Mesendoderm (in vitro differentiated cells): ENCODE measurements around the gene VWF.

Experiments used
- DNase-seq: peaks from one replicate; pipeline ENCODE4 v3.0.0; 2013
- H2AK5ac ChIP-seq: 2 replicates; pipeline ENCODE4 v1.6.1; 2013; ENCODE audit warnings: low read length, inconsistent platforms
- H2BK120ac ChIP-seq: 2 replicates; pipeline ENCODE4 v1.6.1; 2013; ENCODE audit warnings: low read depth, mild to moderate bottlenecking, low read length, moderate library complexity, mixed read lengths
- H2BK15ac ChIP-seq: replicated peaks from 2 replicates; pipeline ENCODE4 v1.6.1; 2013; ENCODE audit warnings: low read depth, mild to moderate bottlenecking, moderate library complexity
- H2BK5ac ChIP-seq: 2 replicates; pipeline ENCODE4 v1.6.1; 2013; ENCODE audit warnings: low read length, inconsistent platforms
- H3K18ac ChIP-seq: 2 replicates; pipeline ENCODE4 v1.6.1; 2013; ENCODE audit warnings: mild to moderate bottlenecking, low read length, mixed read lengths
- H3K23ac ChIP-seq: one replicate; pipeline ENCODE4 v1.6.1; 2013; ENCODE audit warnings: low read length
- H3K27ac ChIP-seq: 2 replicates; pipeline ENCODE4 v1.5.1; 2013; ENCODE audit warnings: low read depth, mild to moderate bottlenecking, inconsistent platforms, low read length, moderate library complexity
- H3K27me3 ChIP-seq: 2 replicates; pipeline ENCODE4 v1.6.1; 2013; ENCODE audit warnings: low read length, control low read depth, mild to moderate bottlenecking, inconsistent platforms; ENCODE audit not compliant: insufficient read depth, poor library complexity
- H3K36me3 ChIP-seq: 2 replicates; pipeline ENCODE4 v1.6.1; 2013; ENCODE audit warnings: low read length, inconsistent platforms; ENCODE audit not compliant: control insufficient read depth, insufficient read depth
- H3K4ac ChIP-seq: one replicate; pipeline ENCODE4 v1.6.1; 2013; ENCODE audit warnings: low read depth, mild to moderate bottlenecking, low read length, moderate library complexity
- H3K4me1 ChIP-seq: 2 replicates; pipeline ENCODE4 v1.6.1; 2013; ENCODE audit warnings: low read depth, low read length, inconsistent platforms; ENCODE audit not compliant: control insufficient read depth
- H3K4me2 ChIP-seq: 2 replicates; pipeline ENCODE4 v1.6.1; 2013; ENCODE audit warnings: low read length
- H3K4me3 ChIP-seq: 2 replicates; pipeline ENCODE4 v1.5.1; 2013; ENCODE audit warnings: mild to moderate bottlenecking, low read length
- H3K56ac ChIP-seq: one replicate; pipeline ENCODE4 v1.6.1; 2013; ENCODE audit warnings: low read length
- H3K79me1 ChIP-seq: 2 replicates; pipeline ENCODE4 v1.6.1; 2013; ENCODE audit warnings: low read length, inconsistent platforms
- H3K79me2 ChIP-seq: 2 replicates; pipeline ENCODE4 v1.6.1; 2013; ENCODE audit warnings: mild to moderate bottlenecking, low read length; ENCODE audit not compliant: control insufficient read depth, insufficient read depth
- H3K9ac ChIP-seq: 2 replicates; pipeline ENCODE4 v1.6.1; 2013; ENCODE audit warnings: low read length, inconsistent platforms
- H4K5ac ChIP-seq: one replicate; pipeline ENCODE4 v1.6.1; 2013; ENCODE audit warnings: low read length
- H4K8ac ChIP-seq: one replicate; pipeline ENCODE4 v1.6.1; 2013; ENCODE audit warnings: low read depth, mild to moderate bottlenecking, control low read depth, low read length, moderate library complexity
- WGBS: extraction: QIAGEN DNeasy Blood & Tissue Kit; methylation state at CpG from one replicate; pipeline ENCODE4 v1.1.7; 2013; ENCODE audit warnings: low lambda C conversion rate, missing lambda C conversion rate; ENCODE audit not compliant: insufficient coverage; ENCODE audit errors: extremely low coverage; 5-methylcytosine and 5-hydroxymethylcytosine counted together

The VWF gene

GRCh38 chr12:6070472-6071257 lies 53.8 kb downstream of the VWF start:
- Histone ChIP-seq H3K79me2 (no peaks in the 10 kb centered on the region), H3K9ac (no peak overlapping the region), H3K27me3 (no peaks in the 10 kb centered on the region), H2BK120ac (no peak overlapping the region), H3K23ac (no peak overlapping the region), H3K4ac (no peak overlapping the region), H3K79me1 (no peaks in the 10 kb centered on the region), H4K5ac (no peak overlapping the region), H2BK5ac (no peak overlapping the region), H4K8ac (no peak overlapping the region), H3K36me3 (no peaks in the 10 kb centered on the region), H3K4me2 (no peak overlapping the region), H3K18ac (no peak overlapping the region), H3K56ac (no peak overlapping the region), H2AK5ac (no peak overlapping the region), H3K4me3 (no peak overlapping the region), H3K4me1 (no peaks in the 10 kb centered on the region), H3K27ac (no peak overlapping the region), H2BK15ac (no peak overlapping the region)
- no peak for DNase-seq
- no CpG with 5 or more reads among the region's 11 CpGs for WGBS

DNA sequence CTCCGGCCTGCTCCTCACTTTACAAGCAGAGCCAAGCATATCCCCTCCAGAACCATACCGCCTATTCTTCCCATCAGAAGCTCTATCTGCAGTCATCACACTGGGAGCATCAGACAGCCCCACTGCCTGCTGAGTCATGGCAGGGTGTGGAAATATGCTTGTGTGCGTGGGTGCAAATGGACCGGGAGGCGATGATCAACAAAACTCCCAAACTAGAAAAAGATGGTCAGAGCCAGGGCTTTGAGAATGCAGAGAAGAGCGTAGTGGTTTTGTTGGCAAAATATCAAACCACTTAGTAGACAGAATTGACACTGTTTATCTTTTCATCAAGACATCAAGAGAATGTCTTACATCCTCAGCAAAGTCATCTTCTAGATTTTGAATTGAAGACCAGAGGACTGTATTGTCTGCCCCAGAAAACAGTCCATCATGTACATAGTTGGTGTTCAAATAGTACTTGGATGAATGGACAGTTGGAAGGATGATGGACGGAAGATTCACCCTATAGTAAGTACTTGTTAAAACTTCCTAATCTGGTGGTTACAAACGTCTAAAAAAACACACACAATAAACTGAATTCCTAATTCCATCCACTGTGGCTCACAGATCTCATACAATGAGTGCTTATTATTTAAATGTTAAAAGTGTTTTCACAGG lies 54.9 kb downstream of the VWF start:
- Histone ChIP-seq H3K79me1 (no peaks in the 10 kb centered on the region), H3K27ac (no peak overlapping the region), H3K27me3 (no peaks in the 10 kb centered on the region), H3K4me2 (no peak overlapping the region), H2BK5ac (no peak overlapping the region), H2BK120ac (no peak overlapping the region), H3K4ac (no peak overlapping the region), H3K9ac (no peak overlapping the region), H3K56ac (no peak overlapping the region), H2BK15ac (no peak overlapping the region), H3K4me3 (no peak overlapping the region), H3K36me3 (no peaks in the 10 kb centered on the region), H4K8ac (no peak overlapping the region), H2AK5ac (no peak overlapping the region), H3K79me2 (no peaks in the 10 kb centered on the region), H3K23ac (no peak overlapping the region), H3K18ac (no peak overlapping the region), H4K5ac (no peak overlapping the region), H3K4me1 (no peaks in the 10 kb centered on the region)
- no peak for DNase-seq
- whole genome bisulfite sequencing = no CpG with 5 or more reads among the region's 8 CpGs

GRCh38 chr12:6068227-6068626 lies 56.2 kb downstream of the VWF start:
- Histone ChIP-seq H3K23ac (no peak overlapping the region), H3K27me3 (no peaks in the 10 kb centered on the region), H4K8ac (no peak overlapping the region), H3K4me2 (no peak overlapping the region), H3K79me1 (no peaks in the 10 kb centered on the region), H3K27ac (no peak overlapping the region), H3K79me2 (no peaks in the 10 kb centered on the region), H2BK5ac (no peak overlapping the region), H2BK15ac (no peak overlapping the region), H3K4me1 (no peaks in the 10 kb centered on the region), H3K4me3 (no peak overlapping the region), H2AK5ac (no peak overlapping the region), H3K4ac (no peak overlapping the region), H4K5ac (no peak overlapping the region), H3K9ac (no peak overlapping the region), H2BK120ac (no peak overlapping the region), H3K56ac (no peak overlapping the region), H3K36me3 (no peaks in the 10 kb centered on the region), H3K18ac (no peak overlapping the region)
- no peak for DNase-seq
- WGBS = no CpG with 5 or more reads among the region's 9 CpGs

- DNase-seq = peak; percentile 88
- Histone ChIP-seq H3K27ac (no peak overlapping the region), H3K18ac (no peak overlapping the region), H2BK5ac (no peak overlapping the region), H3K4me2 (no peak overlapping the region), H3K79me2 (no peaks in the 10 kb centered on the region), H3K23ac (no peak overlapping the region), H2BK15ac (no peak overlapping the region), H3K56ac (no peak overlapping the region), H3K4me1 (no peaks in the 10 kb centered on the region), H3K9ac (no peak overlapping the region), H4K8ac (no peak overlapping the region), H2AK5ac (no peak overlapping the region), H4K5ac (no peak overlapping the region), H3K36me3 (no peaks in the 10 kb centered on the region), H2BK120ac (no peak overlapping the region), H3K4ac (no peak overlapping the region), H3K27me3 (no peaks in the 10 kb centered on the region), H3K79me1 (no peaks in the 10 kb centered on the region), H3K4me3 (no peak overlapping the region)
- WGBS = no CpG with 5 or more reads among the region's 16 CpGs
Measured at GRCh38 chr12:6067152-6067916, 57.1 kb downstream of the VWF start.

DNA sequence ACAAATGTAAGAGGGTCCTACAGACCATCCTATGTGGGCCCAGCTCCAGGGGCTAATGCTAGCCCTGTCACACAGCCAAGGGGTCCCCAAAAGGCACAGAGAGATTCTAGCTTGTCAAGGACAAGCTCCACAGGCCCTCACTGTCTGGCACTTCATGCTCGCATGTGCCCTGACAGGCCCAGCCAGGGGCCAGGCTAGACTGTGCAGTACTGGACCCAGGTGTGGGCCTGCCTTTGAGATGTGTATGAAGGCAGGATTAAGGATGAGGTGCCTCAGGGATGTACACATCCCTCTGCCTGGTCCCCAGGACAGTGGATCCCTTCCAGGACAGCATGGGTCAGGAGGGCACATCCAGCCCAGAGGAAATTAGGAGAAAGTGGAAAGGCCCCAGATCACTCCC lies 57.8 kb downstream of the VWF start:
- H3K79me1 ChIP-seq = no peaks in the 10 kb centered on the region
- H2BK5ac ChIP-seq = no peak overlapping the region
- H3K4me3 ChIP-seq = no peak overlapping the region
- no peak overlapping the region for H3K4ac ChIP-seq
- no peak overlapping the region for H2AK5ac ChIP-seq
- no peak for DNase-seq
- no peaks in the 10 kb centered on the region for H3K36me3 ChIP-seq
- no peaks in the 10 kb centered on the region for H3K4me1 ChIP-seq
- H2BK15ac ChIP-seq = no peak overlapping the region
- no peaks in the 10 kb centered on the region for H3K27me3 ChIP-seq
- H3K4me2 ChIP-seq = no peak overlapping the region
- H4K5ac ChIP-seq = no peak overlapping the region
- no peak overlapping the region for H3K56ac ChIP-seq
- WGBS = no CpG with 5 or more reads among the region's 1 CpG
- H4K8ac ChIP-seq = no peak overlapping the region
- H3K27ac ChIP-seq = no peak overlapping the region
- H3K9ac ChIP-seq = no peak overlapping the region
- H3K18ac ChIP-seq = no peak overlapping the region
- no peaks in the 10 kb centered on the region for H3K79me2 ChIP-seq
- no peak overlapping the region for H2BK120ac ChIP-seq
- H3K23ac ChIP-seq = no peak overlapping the region
